ENCODE data around the gene MAP3K14. TPM values are rescaled to one million over a fixed set of nuclear protein-coding genes. Genes with fewer than 3 reads are reported as not detected.

Gene MAP3K14
- total RNA-seq, 1 donor from 2014 or later: 5.2 TPM

DNA sequence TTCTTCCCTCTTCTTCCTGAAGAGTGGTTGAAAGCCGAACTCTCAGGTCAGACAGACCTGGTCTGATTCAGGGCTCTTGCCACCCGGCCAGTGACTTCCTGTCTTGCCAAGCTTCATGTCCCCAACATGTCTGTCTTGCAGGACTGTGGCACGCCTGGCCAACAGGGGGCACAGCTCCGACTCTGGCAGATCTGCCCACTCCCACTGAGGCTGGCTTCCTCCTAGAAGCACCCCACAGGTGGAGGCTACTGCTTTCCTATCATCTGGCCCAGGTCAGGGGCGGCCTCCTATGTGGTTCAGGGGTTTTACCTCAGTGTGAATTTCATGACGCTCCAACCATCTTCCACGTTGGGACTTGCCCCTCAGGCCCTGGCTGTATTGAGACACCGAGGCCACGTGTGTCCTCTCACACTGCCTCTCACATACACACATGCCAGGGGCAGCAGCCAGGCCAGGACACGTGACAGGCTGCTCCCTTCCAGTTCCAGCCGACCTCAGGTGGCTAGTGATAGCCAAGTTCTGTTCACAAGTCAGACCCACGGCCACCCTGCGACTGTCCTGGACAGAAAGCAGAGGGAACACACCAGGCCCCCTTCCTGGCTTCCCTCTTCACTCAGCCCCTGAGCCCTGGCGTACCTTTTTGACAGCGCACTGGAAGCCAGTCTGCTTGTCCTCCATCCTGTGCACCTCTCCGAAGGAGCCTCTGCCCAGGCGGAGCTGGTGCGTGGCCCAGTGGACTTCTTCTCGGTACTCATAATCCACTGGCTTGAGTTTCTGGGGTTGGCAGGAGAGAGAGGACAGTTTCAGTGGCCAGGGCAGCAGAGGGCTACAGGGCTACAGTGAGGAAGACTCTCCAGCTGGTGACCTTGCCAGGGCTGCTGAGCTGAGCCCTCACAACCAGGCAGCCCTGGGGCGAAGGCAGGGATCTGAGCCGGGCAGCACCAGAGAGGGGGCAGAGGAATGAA is 32.4 kb downstream of the MAP3K14 start:
- Mint-ChIP-seq H3K4me1 (ENCODE audit: low read depth) (peaks cover 28% of the 10 kb centered on the region), H3K27me3 (ENCODE audit: low read depth) (no peaks in the 10 kb centered on the region), H3K4me3 (ENCODE audit: unreplicated experiment) (no peak overlapping the region), H3K36me3 (ENCODE audit: low read depth) (peaks cover 16% of the 10 kb centered on the region), H3K27ac (ENCODE audit: unreplicated experiment) (no peak overlapping the region), H3K9me3 (ENCODE audit: low read depth) (no peaks in the 10 kb centered on the region)
- no peak for DNase-seq (ENCODE audit: low spot score)
- peak; percentile 48 for TF ChIP-seq CTCF (IDR thresholded peaks at IDR 0.05)

DNA sequence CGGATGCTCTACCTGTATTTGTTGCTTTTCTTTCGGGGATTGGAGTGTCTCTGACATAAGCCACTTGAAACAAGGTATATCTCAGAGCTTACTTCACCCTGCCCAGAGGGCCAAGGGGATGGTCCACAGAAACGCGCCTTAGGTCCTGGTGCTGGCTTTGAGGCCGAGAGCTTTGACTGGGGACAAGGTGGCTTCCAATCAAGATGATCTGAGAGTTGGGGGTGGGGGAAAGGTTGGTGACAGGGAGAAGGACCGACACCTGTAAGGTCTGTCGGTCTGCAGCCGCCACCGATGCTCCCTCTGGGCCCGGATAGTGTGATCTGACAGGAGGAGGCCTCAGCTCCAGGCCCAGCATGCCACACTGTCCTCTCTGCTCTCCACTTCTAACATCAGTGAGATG is 33.1 kb downstream of the MAP3K14 start:
- Mint-ChIP-seq H3K36me3 (ENCODE audit: low read depth) (peaks cover 18% of the 10 kb centered on the region), H3K4me1 (ENCODE audit: low read depth) (peaks cover 27% of the 10 kb centered on the region), H3K27ac (ENCODE audit: unreplicated experiment) (peak overlapping the region; percentile 86), H3K9me3 (ENCODE audit: low read depth) (no peaks in the 10 kb centered on the region), H3K4me3 (ENCODE audit: unreplicated experiment) (no peak overlapping the region), H3K27me3 (ENCODE audit: low read depth) (no peaks in the 10 kb centered on the region)
- DNase-seq (ENCODE audit: low spot score): no peak
- TF ChIP-seq CTCF (IDR thresholded peaks at IDR 0.05): no peak

DNA sequence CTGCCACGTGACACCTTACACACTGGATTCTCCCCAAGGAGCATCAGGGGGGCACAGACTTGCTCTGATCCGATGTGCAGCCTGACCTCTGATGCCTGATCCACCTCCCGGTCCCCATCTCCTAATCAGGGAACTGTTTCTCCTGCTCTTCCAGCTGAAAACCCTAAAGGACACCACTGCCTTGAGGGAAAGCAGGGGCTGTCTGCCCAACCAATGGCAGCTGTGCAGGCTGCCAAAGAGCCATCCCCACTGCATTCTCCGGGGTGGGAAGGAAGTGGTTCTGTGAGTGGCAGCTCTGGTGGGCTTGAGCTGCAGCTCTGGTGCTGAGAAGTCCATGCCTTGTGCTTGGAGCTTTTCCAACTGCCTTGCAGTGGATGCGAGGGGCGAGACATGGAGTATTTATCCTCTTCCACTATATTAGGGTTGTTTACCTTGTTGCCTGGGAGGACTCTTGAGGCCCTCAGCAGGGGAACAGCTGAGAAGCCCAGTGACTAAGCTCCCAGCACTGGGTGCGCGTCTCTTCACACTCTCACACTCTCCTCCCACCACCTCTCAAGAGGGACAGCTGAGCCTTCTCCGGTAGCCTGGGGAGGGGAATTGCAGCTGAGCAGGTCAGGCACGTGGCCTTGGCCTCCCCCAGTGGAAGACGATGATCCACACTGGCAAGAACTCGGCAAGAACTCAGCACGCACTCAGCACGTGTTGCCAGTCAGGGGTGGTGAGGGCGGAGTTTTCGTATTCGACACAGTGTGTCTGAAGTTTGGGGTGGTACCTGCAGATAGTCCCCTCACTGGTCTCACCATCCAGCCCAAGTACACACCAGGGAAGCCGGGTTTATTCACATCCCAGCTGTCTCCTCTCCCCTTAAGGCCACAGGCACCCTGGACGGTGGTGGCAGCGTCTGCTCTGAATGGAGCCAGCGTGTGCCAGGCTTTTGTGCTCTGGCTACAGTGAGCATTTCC is 33.9 kb downstream of the MAP3K14 start:
- H3K27me3 Mint-ChIP-seq (ENCODE audit: low read depth): no peaks in the 10 kb centered on the region
- H3K36me3 Mint-ChIP-seq (ENCODE audit: low read depth): peaks cover 18% of the 10 kb centered on the region
- H3K4me3 Mint-ChIP-seq (ENCODE audit: unreplicated experiment): no peak overlapping the region
- peaks cover 29% of the 10 kb centered on the region for H3K4me1 Mint-ChIP-seq (ENCODE audit: low read depth)
- TF ChIP-seq CTCF (IDR thresholded peaks at IDR 0.05): no peak
- DNase-seq (ENCODE audit: low spot score): no peak
- peak overlapping the region; percentile 86 for H3K27ac Mint-ChIP-seq (ENCODE audit: unreplicated experiment)
- no peaks in the 10 kb centered on the region for H3K9me3 Mint-ChIP-seq (ENCODE audit: low read depth)

GRCh38 chr17:45279898-45280297 is 36.9 kb downstream of the MAP3K14 start:
- Mint-ChIP-seq H3K27ac (ENCODE audit: unreplicated experiment) (no peak overlapping the region), H3K4me3 (ENCODE audit: unreplicated experiment) (no peak overlapping the region), H3K9me3 (ENCODE audit: low read depth) (no peaks in the 10 kb centered on the region), H3K4me1 (ENCODE audit: low read depth) (peaks cover 35% of the 10 kb centered on the region), H3K36me3 (ENCODE audit: low read depth) (peaks cover 10% of the 10 kb centered on the region), H3K27me3 (ENCODE audit: low read depth) (no peaks in the 10 kb centered on the region)
- DNase-seq (ENCODE audit: low spot score): no peak
- TF ChIP-seq CTCF (IDR thresholded peaks at IDR 0.05): no peak

DNA sequence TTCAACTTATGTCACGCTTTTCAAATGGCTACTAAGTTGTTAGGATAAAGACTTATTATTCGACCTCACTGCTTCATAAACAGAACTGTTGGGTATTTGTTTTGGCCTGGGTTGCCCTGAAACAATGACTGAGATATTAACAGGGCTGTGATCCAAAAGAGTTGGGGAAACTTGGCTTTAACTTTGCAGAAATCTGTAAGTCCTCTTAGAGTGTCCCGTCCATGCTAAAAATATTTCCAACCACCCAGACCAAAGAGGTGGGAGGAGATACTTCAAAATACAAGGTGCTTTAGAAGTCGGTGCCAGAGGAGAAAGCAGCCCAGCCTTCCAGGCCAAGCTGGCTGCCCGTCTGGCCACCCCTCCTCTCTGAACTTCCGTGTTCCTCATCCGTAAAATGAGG is 38.8 kb downstream of the MAP3K14 start:
- no peak for TF ChIP-seq CTCF (IDR thresholded peaks at IDR 0.05)
- Mint-ChIP-seq H3K27ac (ENCODE audit: unreplicated experiment) (peak overlapping the region; percentile 58), H3K27me3 (ENCODE audit: low read depth) (no peaks in the 10 kb centered on the region), H3K36me3 (ENCODE audit: low read depth) (peaks cover 9% of the 10 kb centered on the region), H3K9me3 (ENCODE audit: low read depth) (no peaks in the 10 kb centered on the region), H3K4me3 (ENCODE audit: unreplicated experiment) (no peak overlapping the region), H3K4me1 (ENCODE audit: low read depth) (peaks cover 24% of the 10 kb centered on the region)
- no peak for DNase-seq (ENCODE audit: low spot score)
